H1 (cell line): Measurements from ENCODE around the gene TPRX1. TPM values are rescaled to one million over a fixed set of nuclear protein-coding genes. Genes with fewer than 3 reads are reported as not detected.

ENCODE experiments used
- CEBPB ChIP-seq: IDR thresholded peaks from 2 replicates; pipeline ENCODE4 v1.6.1; 2012; ENCODE audit warnings: low read depth, low read length
- SP4 ChIP-seq: IDR thresholded peaks from 2 replicates; pipeline ENCODE4 v1.6.1; 2012; ENCODE audit warnings: low read length, inconsistent platforms
- TBP ChIP-seq: IDR thresholded peaks from 2 replicates; pipeline ENCODE4 v1.6.1; 2011; ENCODE audit warnings: low read depth, low read length, improper control_type of control experiment
- polyA plus RNA-seq, 7 experiments: library from polyadenylated mRNA; depleted of rRNA in 3 of 7; stranded (reverse) in 5 of 7; unstranded in 2 of 7; fragments of >200 nt in 5 of 7; fragments of 200-250 nt in 2 of 7; gene quantifications; 1 replicate in 5 of 7; 2 replicates in 1 of 7; 4 replicates in 1 of 7; pipeline versions ENCODE4 v1.2.1 to v1.2.3, GENCODE V29; 2011 to 2013; ENCODE audit warnings: missing spikeins in 2 of 7, mixed read lengths in 2 of 7
- total RNA-seq: library from RNA; stranded (reverse); fragmentation: NEBNext Ultra II Directional; extraction: Animal tissue kit (Norgen Biotek cat#: 25700); gene quantifications from 2 replicates; pipeline ENCODE4 v1.2.1, GENCODE V29; 2021

Gene TPRX1
- total and polyA plus RNA-seq, 2 of the 8 experiments (the other 6 are each of a cell fraction or from before 2014, with no cell fraction given): 0.03 TPM; not detected in 1

- no peak for TF ChIP-seq CEBPB
- no peak for TF ChIP-seq TBP
- no peak for TF ChIP-seq SP4
These were observed 38.6 kb upstream of the TPRX1 start (continued) for GRCh38 chr19:47842941-47843340.
